ENCODE data around the gene MYOZ3. TPM values are rescaled to one million over a fixed set of nuclear protein-coding genes. Genes with fewer than 3 reads are reported as not detected.

MYOZ3 gene
- total RNA-seq, 6 experiments from 2014 or later: 0.05 to 0.14 TPM; not detected in 4

DNA sequence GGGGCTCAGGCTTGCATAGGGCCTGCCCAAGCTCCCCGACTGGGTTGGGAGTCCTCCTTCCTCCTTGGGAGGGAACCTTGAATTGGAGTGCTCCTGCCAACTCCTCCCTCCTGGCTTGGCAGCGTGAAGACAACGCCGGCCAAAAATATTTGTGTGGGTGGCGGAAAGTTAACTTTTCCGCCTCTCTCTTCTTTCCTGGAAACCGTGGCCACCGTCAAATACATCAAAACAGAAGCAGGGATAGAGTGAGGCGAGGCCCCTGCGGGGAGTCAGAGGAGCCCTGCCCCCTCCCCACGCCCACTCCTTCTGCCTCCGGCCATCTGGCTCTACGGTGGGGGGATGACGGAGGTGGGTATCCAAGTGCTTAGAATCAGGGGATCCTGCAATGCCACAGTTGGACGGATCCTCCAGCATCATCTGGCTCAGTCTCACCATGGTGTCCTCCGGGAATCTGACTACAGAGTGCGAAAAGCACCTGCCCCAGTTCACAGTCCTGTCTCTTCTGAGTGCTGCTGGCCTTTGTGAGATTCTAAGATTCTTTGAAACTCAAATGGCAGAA is 45.8 kb upstream of the MYOZ3 start:
- H3K27me3 Mint-ChIP-seq (ENCODE audit: insufficient read depth): peaks cover 17% of the 10 kb centered on the region
- peak overlapping the region; percentile 25 for H3K4me3 Mint-ChIP-seq
- no peak for DNase-seq
- no peaks in the 10 kb centered on the region for H3K9me3 Mint-ChIP-seq
- TF ChIP-seq, protein P1, sequence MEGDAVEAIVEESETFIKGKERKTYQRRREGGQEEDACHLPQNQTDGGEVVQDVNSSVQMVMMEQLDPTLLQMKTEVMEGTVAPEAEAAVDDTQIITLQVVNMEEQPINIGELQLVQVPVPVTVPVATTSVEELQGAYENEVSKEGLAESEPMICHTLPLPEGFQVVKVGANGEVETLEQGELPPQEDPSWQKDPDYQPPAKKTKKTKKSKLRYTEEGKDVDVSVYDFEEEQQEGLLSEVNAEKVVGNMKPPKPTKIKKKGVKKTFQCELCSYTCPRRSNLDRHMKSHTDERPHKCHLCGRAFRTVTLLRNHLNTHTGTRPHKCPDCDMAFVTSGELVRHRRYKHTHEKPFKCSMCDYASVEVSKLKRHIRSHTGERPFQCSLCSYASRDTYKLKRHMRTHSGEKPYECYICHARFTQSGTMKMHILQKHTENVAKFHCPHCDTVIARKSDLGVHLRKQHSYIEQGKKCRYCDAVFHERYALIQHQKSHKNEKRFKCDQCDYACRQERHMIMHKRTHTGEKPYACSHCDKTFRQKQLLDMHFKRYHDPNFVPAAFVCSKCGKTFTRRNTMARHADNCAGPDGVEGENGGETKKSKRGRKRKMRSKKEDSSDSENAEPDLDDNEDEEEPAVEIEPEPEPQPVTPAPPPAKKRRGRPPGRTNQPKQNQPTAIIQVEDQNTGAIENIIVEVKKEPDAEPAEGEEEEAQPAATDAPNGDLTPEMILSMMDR (IDR thresholded peaks at IDR 0.05): no peak
- peaks cover 29% of the 10 kb centered on the region for H3K4me1 Mint-ChIP-seq (ENCODE audit: low read depth)
- no peaks in the 10 kb centered on the region for H3K36me3 Mint-ChIP-seq (ENCODE audit: low read depth)
- H3K27ac Mint-ChIP-seq: no peak overlapping the region

DNA sequence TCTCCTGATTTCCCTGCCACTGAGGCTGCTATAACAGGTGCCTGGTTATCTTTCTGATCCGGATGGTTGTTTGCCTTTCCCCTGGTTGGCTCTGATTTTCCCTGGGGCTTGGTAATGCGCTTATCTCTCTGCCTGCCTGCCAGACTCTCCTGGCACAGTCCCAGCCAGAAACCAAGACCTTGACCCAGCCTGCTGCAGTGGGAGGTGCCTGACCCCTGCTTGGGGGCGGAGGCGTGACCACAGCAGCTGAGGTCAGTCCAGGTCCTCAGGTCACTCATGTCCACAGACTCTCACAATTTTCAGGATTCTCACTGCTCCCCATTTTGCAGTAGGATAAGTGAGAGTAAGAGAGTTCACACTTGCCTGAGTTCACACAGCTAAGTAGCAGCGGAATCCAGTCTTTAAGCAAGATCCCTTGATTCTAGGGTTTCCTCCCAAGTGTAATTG is 45.0 kb upstream of the MYOZ3 start:
- H3K27me3 Mint-ChIP-seq (ENCODE audit: insufficient read depth): peaks cover 19% of the 10 kb centered on the region
- no peaks in the 10 kb centered on the region for H3K36me3 Mint-ChIP-seq (ENCODE audit: low read depth)
- no peak for DNase-seq
- peak overlapping the region; percentile 27; the same call in 1 of the 2 replicates for H3K27ac Mint-ChIP-seq
- peaks cover 29% of the 10 kb centered on the region for H3K4me1 Mint-ChIP-seq (ENCODE audit: low read depth)
- H3K4me3 Mint-ChIP-seq: no peak overlapping the region; the same call in 1 of the 2 replicates
- TF ChIP-seq, protein P1 (IDR thresholded peaks at IDR 0.05): no peak
- H3K9me3 Mint-ChIP-seq: no peaks in the 10 kb centered on the region

DNA sequence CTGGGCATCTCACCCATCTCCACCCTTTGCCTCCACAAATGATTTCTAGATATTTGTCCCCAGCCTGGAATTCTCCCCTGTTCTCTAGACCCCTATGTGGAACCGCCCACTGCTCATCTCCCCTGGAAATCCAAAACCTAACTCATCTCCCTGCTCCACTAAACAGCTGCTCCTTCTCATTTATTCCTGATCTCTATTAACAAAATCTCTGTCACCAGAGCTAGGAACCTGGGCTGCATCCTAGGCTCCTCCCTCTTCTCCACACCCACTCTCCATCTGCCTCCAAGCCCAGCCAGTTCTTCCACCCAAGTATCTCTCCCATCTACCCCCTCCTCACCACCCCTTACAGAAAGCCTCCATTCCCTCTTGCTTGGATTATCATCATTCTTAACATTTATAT is 44.5 kb upstream of the MYOZ3 start:
- Mint-ChIP-seq H3K4me3 (no peak overlapping the region), H3K27ac (no peak overlapping the region), H3K27me3 (ENCODE audit: insufficient read depth) (peaks cover 19% of the 10 kb centered on the region), H3K9me3 (no peaks in the 10 kb centered on the region), H3K4me1 (ENCODE audit: low read depth) (peaks cover 29% of the 10 kb centered on the region), H3K36me3 (ENCODE audit: low read depth) (no peaks in the 10 kb centered on the region)
- TF ChIP-seq, protein P1 (IDR thresholded peaks at IDR 0.05): no peak
- DNase-seq: no peak

DNA sequence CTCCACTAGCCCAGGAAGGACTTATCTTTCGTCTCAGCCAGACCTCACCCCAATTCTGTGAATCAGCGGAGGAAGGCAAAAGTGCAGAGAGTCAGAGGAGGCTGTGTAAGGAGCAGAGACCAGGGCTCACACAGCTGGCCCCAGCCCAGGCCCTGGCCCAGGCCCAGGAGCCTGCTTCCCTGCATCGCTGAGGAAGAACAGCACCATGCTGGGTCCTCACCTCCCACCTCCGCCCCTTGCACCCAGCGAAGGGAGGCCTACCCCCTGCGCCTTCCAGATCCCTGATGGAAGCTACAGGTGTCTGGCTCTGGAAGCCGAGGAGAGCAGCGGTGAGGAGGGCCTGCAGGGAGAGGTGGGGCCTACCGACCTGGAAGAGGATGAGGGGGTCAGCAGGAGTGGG is 42.9 kb upstream of the MYOZ3 start:
- Mint-ChIP-seq H3K4me3 (no peak overlapping the region), H3K27me3 (ENCODE audit: insufficient read depth) (peaks cover 19% of the 10 kb centered on the region), H3K36me3 (ENCODE audit: low read depth) (no peaks in the 10 kb centered on the region), H3K27ac (no peak overlapping the region), H3K4me1 (ENCODE audit: low read depth) (peaks cover 33% of the 10 kb centered on the region), H3K9me3 (no peaks in the 10 kb centered on the region)
- no peak for DNase-seq
- TF ChIP-seq, protein P1 (IDR thresholded peaks at IDR 0.05): no peak

DNA sequence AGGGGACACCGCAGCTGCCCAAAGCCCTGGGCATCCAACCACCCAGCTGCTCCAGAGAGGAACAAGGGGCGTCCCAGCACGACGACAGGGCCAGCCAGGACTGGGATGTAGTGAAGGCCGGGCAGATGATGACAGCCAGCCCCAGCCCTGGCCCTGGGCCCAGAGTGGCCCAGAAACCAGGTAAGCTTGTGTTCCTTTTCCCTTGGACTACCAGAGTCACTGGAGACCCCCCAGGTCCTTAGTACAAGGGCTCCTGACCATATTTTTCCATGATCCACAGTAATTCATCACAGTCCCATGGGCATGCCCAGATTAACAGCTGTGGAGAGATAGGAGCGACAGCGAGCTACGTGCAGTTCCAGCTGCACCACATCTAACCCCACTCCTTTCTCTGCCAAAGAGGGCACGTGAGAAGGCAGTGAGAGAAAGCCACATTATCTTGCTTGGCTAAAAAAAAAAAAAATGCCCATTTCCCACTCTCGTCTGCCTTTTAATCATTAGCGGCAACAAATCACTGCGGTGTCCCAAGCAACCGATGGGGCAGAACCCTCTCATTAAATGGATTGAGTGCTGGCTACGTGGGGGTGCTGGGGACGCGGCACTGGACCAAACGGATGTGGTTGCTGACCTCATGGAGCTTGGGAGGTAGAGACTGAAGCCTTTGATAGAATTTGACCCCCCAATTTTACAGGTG is 42.3 kb upstream of the MYOZ3 start:
- peaks cover 17% of the 10 kb centered on the region for H3K27me3 Mint-ChIP-seq (ENCODE audit: insufficient read depth)
- no peak overlapping the region for H3K27ac Mint-ChIP-seq
- H3K9me3 Mint-ChIP-seq: no peaks in the 10 kb centered on the region
- H3K4me1 Mint-ChIP-seq (ENCODE audit: low read depth): peaks cover 39% of the 10 kb centered on the region
- no peaks in the 10 kb centered on the region for H3K36me3 Mint-ChIP-seq (ENCODE audit: low read depth)
- DNase-seq: no peak
- TF ChIP-seq, protein P1 (IDR thresholded peaks at IDR 0.05): no peak
- no peak overlapping the region; the same call in 1 of the 2 replicates for H3K4me3 Mint-ChIP-seq
